Stimulated activated CD8-positive, alpha-beta memory T cell treated with anti-CD3 and anti-CD28 coated beads, Interleukin-15, amount 100 ng/mL, for 24 hours (primary cell): ENCODE data around the gene METTL15.
"Not testable (repeated sequence)": the region's sequence is repeated elsewhere in the genome, so short reads cannot be mapped to it uniquely, and the experiment has no call there.

Experiments used
- DNase-seq: peaks from one replicate; pipeline ENCODE4 v3.0.0-alpha.2; 2020; ENCODE audit warnings: low read depth

Gene METTL15

DNA sequence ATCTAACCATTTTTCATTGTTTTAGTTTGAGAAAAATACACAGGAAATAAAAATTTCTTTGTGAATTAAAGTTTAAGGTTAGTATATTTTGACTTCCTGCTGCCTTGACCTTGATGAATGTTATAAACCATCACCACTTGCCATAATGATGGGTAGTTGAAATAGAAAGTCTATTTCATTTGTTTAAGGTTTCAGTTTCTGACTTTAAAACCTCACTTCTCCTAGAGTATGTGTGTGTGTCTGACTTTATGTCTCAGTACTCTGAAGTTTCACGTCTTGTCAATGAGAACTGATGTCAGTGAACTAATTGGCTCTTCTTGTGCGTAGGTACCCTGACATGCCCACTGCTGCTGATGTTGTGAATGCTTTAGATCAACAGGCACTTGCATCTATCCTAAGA, 188.2 kb downstream of the METTL15 start:
- DNase-seq = no peak

DNA sequence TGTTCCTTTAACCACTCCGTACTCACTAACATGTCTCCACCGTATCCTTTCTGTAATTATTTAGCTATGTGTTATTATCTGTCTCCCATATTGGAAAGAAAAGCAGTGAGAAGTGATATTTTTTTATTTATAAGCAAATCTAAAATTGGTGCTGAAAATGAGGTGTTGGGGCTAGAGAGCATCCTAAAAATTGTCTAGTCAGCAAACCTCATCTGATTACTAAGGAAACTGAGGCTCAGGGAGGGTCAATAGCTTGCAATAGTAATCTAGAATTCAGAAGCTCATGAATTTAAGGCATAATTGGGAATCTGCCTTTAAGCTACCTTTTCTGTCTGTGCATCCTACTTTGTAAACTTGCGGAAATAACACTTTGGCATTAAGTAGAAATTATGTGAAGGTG, 190.0 kb downstream of the METTL15 start:
- DNase-seq = no peak

DNA sequence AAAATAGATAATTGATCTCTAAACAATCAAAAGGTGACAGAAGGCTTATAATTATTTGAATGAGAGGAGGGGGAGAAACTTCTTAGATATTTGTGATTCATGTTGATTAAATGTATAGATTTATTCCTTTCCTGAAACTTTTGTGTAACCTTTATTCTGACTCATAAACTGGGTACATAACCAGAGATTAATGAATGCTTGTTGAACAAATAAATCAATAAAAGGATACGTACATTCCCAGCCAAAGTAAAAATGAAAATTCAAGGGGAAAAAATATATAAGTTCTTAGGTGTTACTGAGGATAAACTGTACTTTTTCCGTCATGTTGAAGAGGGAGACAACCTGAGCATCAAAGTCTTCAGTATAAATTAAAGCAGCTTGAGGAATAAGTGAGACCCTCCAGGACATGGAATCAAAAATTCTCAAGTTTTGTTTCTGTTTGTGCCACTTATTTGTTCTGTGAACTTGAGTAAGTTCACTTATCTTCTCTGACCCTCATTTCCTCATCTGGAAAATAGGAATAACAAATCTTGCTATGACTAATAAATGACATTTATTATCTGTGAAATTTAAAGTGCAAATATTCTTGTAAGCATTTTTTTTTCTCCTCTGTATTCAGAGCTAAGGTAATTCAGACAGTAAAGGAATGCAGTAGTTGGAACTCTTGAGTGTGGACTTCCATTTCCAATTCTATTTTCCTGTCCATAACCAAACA, 195.4 kb downstream of the METTL15 start:
- no peak for DNase-seq

DNA sequence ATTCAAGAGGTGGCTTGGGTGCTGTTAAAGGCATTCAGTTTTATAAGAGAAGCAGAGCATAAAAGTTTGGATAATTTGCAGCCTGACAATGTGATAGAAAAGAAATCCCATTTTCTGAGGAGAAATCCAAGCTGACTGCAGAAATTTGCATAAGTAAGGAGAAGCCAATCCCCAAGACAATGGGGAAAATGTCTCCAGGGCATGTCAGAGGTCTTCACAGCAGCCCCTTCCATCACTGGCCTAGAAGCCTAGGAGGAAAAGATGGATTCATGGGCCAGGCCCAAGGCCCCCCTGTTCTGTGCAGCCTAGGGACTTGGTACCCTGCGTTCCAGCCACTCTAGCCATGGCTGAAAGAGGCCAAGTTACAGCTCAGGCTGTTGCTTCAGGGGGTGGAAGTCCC, 207.3 kb downstream of the METTL15 start:
- DNase-seq = no peak

DNA sequence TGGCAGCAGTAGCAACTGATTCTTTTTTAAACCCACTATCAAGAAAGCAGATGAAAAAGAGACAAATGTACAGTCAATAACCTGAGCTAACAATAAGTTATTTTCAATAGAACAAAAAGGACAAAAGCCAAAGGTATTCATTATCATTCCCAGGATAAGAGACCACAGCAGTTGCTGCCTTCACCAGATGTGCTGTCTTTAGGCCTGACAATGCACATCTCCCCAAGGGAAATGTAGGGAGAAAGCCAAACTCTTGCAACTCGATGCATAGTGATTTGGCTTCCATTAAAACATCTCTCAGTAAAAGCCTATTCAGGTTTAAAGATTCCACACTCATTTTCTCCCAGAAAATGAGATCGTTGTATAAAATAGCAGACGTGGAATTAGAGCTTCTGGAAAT, 210.7 kb downstream of the METTL15 start:
- no peak for DNase-seq

DNA sequence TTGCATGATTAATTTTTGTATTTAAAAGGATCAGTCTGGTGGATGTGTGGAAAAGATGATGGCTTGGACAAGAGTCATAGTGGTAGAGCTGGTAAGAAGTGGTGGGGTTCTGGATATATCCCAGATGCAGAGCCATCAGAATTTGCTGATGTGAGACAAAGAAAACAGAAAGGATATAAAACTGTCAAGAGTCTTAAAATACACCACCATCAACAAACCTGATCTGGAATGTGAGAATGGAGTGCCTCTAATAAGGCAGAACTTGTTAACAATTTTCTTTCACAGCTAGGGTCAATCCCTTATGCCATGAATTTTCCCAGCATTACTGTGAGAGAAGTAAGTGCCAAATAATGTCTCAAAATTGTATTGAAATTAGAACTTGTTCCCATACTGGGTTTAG, 215.4 kb downstream of the METTL15 start:
- no peak for DNase-seq

DNA sequence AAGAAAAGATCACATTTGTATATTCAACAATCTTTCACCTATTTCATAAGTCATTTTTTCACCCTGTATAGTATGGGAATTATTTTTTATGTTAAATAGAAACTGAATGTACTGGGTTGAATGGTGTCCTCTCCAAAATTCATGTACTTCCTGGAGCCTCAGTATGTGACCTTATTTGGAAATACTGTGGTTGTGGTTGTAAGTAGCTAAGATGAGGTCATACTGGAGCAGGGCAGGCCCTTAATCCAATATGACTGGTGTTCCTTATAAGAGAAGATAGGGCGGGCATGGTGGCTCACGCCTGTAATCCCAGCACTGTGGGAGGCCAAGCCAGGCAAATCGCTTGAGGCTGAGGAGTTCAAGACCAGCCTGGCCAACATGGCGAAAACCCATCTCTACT, 224.2 kb downstream of the METTL15 start:
- DNase-seq = not testable (repeated sequence)

DNA sequence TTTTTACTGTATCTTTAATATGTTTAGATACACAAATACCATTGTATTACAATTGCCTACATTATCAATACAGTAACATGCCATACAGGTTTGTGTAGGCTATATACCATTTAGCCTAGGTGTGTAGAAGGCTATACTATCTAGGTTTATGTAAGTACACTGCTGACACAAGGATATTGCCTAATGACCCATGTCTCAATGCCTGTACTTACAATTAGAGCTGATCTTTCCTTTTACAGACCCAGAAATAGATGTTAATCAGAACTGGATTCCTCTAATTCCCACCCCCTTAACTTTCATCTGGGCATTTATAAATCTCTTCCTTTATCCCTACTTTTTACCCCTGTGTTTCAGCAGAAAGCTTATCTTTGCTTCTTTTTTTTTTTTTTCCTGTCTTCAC, 229.5 kb downstream of the METTL15 start:
- DNase-seq = no peak

DNA sequence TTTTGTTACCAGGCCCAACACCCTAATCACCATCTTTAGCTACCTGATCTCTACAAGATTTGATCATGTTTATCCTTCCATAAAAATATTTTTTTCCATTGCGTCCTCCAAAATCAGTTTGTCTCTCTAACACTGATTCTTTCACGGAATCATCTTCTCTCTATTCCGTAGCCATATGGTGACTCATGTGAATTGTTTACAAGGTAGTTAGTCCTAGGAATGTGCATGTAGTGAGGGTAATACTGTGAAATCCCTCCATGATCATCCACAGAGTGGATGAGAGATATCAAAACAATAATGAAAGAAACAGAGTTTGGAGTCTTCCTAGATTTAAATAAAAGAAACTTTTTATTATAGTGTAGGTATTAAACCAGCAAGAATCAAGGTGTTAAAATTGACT, 230.2 kb downstream of the METTL15 start:
- DNase-seq = no peak

DNA sequence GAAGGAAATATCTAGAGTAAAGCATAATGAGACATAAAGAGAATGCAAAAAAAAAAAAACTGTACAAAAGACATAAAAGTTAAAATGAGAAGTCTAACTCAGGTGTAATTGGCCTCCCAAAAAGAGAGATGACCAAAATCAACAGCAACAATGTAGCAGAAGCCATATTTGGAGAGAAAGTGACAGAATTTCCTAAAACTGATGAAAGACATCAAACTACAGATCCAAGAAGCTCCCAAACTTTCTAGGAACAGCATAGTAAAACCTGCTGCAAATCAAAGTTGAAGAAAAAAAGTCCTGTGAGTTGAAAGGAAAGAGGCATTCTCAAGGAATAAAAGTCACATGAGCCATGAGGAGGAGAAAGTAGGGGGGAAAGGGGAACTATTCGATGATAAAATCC, 231.3 kb downstream of the METTL15 start:
- no peak for DNase-seq

DNA sequence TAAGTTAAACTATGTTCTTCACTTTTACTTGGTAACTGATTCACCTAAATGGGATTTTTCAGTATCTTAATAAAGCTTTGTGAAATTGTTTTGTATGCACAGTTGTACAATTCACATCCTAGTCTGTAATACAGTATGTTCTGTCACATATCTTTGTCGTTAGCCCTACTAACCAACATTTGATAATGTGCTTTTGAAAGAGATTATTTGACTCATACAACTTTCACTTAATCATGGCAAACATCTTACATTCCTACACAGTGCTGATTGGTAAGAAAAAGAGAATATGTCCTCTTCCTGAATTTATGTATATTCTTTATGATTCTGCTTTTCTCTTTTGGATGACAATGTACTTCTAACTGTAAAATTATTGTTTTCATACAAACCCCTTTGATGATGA, 234.5 kb downstream of the METTL15 start:
- no peak for DNase-seq

DNA sequence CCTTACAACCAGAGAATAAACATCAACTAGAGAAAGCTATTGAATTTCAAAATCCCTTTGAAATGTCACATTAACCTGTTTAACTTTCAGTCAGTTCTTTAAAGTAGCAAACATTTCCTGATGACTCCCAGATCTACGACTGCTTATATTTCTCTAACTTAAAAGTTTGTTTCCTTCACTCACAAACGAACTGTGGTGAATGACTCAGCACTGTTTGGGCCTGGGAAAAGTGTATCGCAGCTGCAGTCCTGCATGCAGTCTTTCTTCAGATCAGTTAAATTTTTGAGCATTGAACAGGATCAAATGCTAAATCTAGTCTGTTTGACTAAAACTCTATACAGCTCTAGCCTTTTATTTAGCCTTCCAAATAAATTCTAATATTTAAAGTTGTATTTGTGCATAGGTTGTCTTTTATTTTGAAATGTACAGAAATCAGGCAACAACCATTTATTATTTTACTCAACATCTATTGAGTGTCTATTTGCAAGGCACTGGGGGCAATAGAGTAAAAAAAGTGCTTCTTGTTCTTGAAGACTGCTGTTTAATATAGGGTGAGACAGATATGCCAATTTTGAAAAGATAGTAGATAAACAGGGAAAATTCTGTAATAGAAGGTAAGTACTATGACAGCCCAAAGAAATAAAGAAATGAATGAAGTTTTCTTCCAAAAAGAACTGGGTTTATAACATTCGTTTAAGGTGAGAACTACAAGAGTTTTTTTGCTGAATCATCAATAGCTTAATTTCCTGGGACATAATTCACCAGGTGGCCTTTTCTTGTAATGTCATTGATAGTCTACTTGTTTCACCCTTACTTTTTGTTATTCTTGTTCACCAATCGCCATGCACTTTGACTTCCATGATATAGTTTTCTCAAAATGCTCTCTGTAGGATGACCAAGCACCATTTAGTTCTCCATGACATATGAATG, 235.4 kb downstream of the METTL15 start:
- no peak for DNase-seq

DNA sequence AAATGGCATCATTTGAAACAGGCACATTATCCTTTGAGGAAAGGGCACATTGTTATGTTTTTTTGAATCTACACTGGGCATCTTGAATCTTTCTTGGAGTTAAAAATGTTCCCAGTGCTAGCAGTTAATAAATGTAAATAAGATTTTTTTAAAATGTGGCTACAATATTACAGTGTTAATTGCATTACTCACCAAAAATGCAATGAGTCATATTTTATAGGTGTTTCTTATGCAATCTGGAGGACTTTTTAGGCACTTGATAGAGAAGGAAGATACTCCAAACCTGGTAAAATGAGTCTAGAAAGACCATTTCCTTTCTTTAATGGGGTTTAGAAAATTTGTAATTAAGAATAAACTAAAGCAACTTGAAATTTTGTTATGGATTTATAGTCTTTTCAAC, 238.0 kb downstream of the METTL15 start:
- DNase-seq = no peak

DNA sequence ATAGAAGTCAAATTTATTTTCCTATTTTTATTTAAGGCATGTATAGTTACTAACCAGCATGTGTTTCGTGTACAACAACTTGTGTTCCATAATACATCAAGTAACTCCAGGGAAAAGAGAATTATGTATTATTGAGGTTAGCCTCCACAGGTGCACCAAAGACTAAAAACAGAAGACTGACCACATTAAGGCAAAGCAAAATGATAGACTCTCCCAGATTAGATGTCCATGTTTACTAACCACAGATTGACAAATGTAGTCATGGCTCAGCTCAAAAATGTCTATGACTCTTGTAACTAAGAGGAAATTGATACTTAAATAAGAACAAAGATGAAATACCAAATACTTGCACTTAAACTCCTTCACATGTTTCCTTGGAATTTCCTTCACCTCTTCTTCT, 238.5 kb downstream of the METTL15 start:
- no peak for DNase-seq

DNA sequence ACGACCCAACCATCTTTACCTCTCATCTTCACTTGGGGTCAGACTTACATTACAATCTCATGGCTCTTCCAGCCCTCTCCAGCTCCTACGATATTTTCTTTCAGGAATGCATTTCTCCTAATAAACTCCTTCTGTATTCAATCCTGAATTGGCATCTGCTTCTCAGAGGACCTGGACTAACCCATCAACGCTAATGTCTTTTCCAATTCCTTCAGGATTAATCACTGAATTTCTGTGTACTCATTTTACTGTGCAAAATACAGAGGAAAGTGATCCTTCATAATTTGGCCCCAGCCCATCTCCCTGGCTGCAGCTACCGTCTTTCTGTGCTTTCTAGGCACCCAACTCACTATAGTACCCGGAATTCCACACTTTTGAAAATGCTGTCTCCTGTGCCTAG, 239.2 kb downstream of the METTL15 start:
- DNase-seq = no peak

DNA sequence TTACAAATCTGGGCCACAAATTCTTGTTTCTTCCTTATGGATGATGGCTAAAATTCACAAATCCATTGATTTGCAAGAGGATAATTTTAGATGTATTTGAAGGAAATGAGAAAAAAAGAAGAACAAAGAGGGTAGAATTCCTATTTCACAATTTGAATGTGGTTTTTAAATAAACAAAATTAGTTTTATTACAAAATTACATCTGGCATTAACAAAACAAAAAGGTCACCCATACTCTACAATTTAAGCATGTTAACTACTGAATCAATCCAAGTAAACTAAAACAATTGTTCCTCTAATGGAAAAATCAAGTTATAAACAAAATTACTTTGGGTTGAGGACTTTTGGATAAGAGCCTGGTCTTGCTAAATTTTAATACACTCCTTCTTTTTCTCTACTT, 242.0 kb downstream of the METTL15 start:
- DNase-seq = no peak

DNA sequence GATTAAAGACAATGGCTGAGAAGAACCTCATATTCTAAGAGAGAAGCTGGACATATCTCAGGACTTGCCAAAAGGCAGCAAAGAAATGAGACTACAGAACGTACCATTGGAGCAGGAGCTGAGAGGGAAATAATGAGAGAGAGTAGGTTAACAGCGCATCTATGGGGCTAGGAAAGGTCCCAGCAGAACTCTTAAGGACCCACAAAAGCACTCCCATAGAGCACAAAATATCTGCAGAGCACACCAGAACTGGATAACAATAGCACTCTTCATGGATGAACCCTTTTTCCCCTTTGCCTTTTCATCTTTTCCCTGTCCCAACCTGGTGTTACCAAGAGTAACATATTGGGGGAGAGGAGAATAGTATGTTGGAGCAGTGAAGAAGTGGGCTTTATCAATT, 245.8 kb downstream of the METTL15 start:
- DNase-seq = no peak

DNA sequence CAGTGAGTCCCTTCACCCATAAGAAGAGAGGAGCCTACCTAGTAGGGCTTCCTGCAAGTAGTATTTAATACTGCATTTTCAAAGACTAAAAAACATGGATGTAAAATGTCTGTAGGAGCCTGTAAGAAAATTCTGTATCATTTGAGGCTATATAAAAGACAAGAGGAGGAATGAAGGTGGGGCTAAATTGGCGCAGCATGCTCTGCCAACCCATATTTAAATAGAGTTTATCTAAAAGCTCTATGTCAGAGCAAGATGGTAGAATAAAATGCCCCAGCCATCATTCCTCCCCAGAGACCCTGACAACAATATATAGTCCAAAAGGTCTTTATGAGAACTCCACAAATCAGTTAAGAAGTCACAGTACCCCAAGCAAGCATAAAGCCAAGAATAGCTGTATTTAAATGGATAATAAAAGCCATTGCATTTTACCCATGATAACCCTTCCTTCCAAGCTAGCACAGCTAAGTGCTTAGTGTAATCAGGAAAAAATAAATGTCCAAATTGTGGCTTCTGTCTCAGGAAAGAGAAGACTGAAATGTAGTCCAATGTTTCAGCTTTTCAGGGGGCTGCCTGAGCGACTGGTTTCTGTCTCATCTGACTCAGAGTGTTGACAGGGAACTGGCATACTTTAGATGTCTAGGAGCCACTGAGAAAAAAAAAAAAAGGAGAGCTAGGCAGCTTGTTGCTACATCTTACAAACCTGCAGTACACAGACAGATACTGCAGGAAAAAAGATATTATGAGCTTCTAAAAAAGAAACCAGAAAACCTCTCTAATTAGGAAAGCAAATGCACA, 258.6 kb downstream of the METTL15 start:
- DNase-seq = no peak

DNA sequence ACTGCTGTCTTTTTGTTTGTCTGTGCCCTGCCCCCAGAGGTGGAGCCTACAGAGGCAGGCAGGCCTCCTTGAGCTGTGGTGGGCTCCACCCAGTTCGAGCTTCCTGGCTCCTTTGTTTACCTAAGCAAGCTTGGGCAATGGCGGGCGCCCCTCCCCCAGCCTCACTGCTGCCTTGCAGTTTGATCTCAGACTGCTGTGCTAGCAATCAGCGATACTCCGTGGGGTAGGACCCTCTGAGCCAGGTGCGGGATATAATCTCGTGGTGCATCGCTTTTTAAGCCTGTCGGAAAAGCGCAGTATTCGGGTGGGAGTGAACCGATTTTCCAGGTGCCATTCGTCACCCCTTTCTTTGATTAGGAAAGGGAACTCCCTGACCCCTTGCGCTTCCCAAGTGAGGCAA, 269.9 kb downstream of the METTL15 start:
- not testable (repeated sequence) for DNase-seq
